Brain microvascular endothelial cell (primary cell): ENCODE measurements around the gene PPIL1.

Experiments used
- DNase-seq: peaks from one replicate; pipeline ENCODE4 v3.0.0-alpha.2; 2020
- H3K27ac ChIP-seq: fragments of 250-450 bp; sonication (Bioruptor Pico); 2 replicates; pipeline ENCODE4 v1.5.1; 2020; ENCODE audit warnings: mild to moderate bottlenecking, moderate library complexity
- H3K27me3 ChIP-seq: fragments of 250-450 bp; sonication (Bioruptor Pico); replicated peaks from 2 replicates; pipeline ENCODE4 v1.5.1; 2020; ENCODE audit warnings: mild to moderate bottlenecking
- H3K36me3 ChIP-seq: fragments of 250-450 bp; sonication (Bioruptor Pico); replicated peaks from 2 replicates; pipeline ENCODE4 v1.5.1; 2020; ENCODE audit warnings: mild to moderate bottlenecking
- H3K4me3 ChIP-seq: 2 replicates; pipeline ENCODE4 v1.5.1; 2011; ENCODE audit warnings: low read depth, mild to moderate bottlenecking, control low read depth, low read length, moderate library complexity
- in situ Hi-C: cut with HindIII; loops from 2 replicates; pipeline ENCODE4 v1.10.0; 2017; ENCODE audit warnings: low sequenced_read_pairs, low pct_ligation_motif_present
- TF ChIP-seq, protein P1 (sequence below): IDR thresholded peaks from 2 replicates; pipeline ENCODE4 v1.5.1; 2011; ENCODE audit warnings: low read depth, mild to moderate bottlenecking, moderate library complexity, low read length, control low read depth, inconsistent platforms; ENCODE audit errors: missing control alignments

The PPIL1 gene

DNA sequence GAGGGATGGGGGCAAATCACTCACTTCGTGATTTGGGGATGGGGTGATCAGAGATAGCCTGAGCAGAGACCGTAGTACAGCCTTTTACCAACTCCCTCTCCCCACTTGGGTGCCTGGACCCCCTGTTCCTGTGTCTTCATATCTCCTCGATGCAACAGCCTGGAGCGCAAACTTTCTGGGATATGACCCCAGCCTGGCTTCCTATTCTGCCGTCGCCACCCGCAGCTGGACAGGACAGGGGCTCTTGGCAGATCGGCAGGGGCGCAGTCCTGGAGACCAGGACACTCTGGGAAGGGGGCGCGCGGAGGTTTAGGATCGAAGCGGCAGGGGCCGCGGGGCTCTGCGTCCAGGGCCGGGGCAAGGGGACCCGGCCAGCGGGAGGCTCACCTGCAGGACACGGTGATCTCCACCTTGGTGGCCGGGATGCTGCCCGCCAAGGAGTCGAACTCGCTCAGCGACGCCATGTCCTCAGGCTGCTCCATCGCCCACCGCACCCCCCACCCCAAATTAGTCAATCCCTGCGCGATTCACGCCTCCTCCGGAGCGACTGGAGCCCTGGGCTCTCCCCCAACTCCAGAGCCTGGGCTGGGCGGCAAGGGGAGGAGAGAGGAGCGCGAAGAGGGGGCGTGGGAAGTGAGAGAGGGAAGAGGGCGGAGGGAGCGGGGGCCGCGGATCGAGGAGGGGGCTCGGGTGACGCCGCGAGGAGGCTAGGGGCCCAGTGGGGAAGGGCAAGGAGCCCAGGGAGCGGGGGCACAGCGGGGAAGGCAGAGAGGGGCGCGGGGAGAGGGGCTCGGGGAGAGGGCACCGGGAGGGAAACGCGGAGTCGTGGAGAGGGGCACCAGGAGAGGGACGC lies 35.5 kb downstream of the PPIL1 start, which contains the start of gene CPNE5:
Gene CPNE5, minus strand, starts transcription at position 549 of the 853 bp plus-strand sequence. Its CDS starts 67 bp downstream, at position 482.
- H3K36me3 ChIP-seq = no peaks in the 10 kb centered on the region
- H3K4me3 ChIP-seq = peak within 1 kb of the TSS; percentile 49
- in situ Hi-C loops = no loop called here
- peaks cover 19% of the 10 kb centered on the region for H3K27me3 ChIP-seq
- H3K27ac ChIP-seq = no peak within 1 kb of the TSS
- TF ChIP-seq, protein P1, sequence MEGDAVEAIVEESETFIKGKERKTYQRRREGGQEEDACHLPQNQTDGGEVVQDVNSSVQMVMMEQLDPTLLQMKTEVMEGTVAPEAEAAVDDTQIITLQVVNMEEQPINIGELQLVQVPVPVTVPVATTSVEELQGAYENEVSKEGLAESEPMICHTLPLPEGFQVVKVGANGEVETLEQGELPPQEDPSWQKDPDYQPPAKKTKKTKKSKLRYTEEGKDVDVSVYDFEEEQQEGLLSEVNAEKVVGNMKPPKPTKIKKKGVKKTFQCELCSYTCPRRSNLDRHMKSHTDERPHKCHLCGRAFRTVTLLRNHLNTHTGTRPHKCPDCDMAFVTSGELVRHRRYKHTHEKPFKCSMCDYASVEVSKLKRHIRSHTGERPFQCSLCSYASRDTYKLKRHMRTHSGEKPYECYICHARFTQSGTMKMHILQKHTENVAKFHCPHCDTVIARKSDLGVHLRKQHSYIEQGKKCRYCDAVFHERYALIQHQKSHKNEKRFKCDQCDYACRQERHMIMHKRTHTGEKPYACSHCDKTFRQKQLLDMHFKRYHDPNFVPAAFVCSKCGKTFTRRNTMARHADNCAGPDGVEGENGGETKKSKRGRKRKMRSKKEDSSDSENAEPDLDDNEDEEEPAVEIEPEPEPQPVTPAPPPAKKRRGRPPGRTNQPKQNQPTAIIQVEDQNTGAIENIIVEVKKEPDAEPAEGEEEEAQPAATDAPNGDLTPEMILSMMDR = no peak
- no peak for DNase-seq

GRCh38 chr6:36837686-36838085 lies 36.9 kb downstream of the PPIL1 start:
- in situ Hi-C loops = no loop called here
- no peak for DNase-seq
- Histone ChIP-seq H3K27me3 (peaks cover 19% of the 10 kb centered on the region), H3K36me3 (no peaks in the 10 kb centered on the region), H3K4me3 (no peak overlapping the region), H3K27ac (no peak overlapping the region)
- TF ChIP-seq, protein P1 = no peak

DNA sequence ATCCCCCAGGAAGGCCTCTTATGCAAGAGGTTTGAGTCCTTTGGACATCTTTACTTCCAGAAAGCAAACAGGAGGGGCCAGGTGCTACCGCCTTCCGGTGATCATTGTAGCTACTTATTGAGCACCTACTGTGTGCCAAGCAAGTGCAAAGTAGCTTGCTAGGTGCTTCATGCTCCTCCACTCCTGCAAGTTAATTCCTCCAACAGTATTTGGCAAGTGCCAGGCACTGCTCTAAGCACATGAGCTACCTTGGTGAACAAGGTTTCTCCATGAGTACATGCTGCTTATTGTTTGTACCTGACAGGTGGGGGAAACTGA lies 37.6 kb downstream of the PPIL1 start:
- H3K27ac ChIP-seq = no peak overlapping the region
- peaks cover 19% of the 10 kb centered on the region for H3K27me3 ChIP-seq

DNA sequence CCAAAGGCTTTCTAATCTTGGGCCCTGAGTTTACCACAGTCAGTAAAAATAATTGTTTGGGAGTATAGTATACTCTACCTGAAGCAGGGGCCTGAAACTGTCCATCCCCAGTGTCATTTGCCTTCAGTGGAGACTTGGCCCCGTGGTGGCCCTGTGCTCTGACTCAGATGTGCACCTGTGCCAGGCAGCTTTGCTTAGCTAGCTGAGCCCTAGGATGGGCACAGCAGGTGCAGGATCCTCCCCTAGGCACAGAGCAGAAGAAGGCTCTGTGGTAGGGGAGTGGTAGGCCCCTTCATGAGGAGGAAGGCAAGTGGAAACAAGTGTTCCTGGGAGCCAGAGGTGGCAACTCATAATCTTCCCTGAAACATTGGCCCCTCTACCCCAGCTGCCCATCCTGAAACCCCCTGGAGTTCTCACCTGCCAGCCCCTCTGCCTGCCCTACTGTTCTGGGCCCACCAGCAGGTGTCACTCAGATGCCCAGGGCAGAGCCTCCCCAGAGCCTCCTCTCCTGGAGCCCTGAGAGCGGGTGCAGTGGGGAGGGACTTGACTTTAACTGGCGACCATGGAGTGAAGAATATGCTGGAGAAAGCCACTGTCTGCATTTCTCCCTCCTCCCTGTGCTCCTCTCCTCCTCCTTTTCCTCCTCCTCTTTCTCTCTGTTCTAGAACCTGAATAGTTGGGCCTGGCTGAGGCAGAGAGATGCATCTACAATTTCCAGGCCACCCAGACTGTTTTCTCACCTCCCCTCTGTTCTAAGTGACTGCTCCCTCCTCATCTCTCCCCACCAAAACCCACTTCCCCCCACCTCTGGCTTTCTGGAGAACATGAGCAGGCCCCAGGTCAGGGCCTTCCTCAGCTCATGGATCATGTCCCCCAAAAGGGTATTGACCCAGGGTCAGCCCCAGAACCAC lies 38.2 kb downstream of the PPIL1 start:
- no peak for DNase-seq
- no peak overlapping the region for H3K4me3 ChIP-seq
- no peaks in the 10 kb centered on the region for H3K36me3 ChIP-seq
- H3K27ac ChIP-seq = no peak overlapping the region
- TF ChIP-seq, protein P1 = peak; percentile 15
- in situ Hi-C loops = no loop called here
- peaks cover 19% of the 10 kb centered on the region for H3K27me3 ChIP-seq

More for the DNA sequence above, 37.6 kb downstream of the PPIL1 start:
- Histone ChIP-seq H3K36me3 (no peaks in the 10 kb centered on the region), H3K4me3 (no peak overlapping the region)
- no peak for DNase-seq
- in situ Hi-C loops = no loop called here
- TF ChIP-seq, protein P1 = no peak

GRCh38 chr6:36834576-36835341 lies 39.8 kb downstream of the PPIL1 start:
- Histone ChIP-seq H3K4me3 (no peak overlapping the region), H3K27me3 (peaks cover 19% of the 10 kb centered on the region), H3K36me3 (no peaks in the 10 kb centered on the region), H3K27ac (no peak overlapping the region)
- TF ChIP-seq, protein P1 = no peak
- in situ Hi-C loops = no loop called here
- no peak for DNase-seq
